Measurements from ENCODE around the gene PTGDS. TPM values are rescaled to one million over a fixed set of nuclear protein-coding genes. Genes with fewer than 3 reads are reported as not detected.
A peak's percentile ranks its signal among the peaks of the same experiment; 100 is the strongest.

The PTGDS gene
- polyA plus RNA-seq, 4 donors: 0.86 to 38.0 (median 19.4) TPM

DNA sequence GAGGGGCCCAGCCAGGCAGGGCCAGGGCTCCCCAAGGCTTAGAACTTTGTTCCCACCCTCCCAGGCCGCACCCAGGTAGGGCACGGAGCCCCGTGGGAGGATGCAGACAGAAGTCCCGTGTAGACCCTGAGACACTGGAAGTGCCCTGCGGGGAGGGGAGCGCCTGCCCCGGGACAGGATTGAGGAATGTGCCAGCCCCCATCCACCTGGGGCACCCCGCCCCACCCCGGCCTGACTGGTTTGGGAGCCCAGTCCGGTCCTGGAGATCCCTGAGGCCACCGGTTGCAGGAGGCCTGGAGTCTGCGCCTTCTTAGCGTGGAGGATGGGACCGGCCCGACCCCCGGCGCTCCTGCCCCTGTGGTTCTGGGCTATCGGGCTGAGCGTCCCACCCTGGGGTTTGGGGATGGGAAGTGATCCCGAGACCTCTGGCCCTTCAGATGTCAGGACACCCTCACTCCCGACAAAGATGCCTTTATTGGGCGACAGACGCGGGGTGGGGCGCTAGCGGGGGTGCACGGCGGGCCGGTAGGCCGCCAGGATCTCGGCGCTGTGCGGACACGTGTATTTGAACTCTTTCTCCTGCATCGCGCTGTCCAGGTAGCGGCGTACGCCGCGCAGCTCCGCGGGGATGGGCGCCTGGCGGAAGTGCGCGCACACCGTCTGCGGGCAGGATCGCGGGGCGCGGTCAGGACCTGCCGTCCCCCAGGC lies 17.0 kb downstream of the PTGDS start:
- Histone ChIP-seq H3K4me1 (ENCODE audit: control insufficient read depth in 3 of 3, insufficient read depth in 2 of 3, low read depth in 1 of 3, low read length in 2 of 3) (peaks cover 2 to 48% (median 11%) of the 10 kb centered on the region in 3 donors), H3K27me3 (ENCODE audit: control insufficient read depth in 3 of 3, insufficient read depth in 3 of 3, low read length in 3 of 3) (peaks cover 0 to 42% (median 0%) of the 10 kb centered on the region in 3 donors), H3K4me3 (ENCODE audit: low read depth in 1 of 3, low read length in 3 of 3) (no peak overlapping the region), H3K9me3 (ENCODE audit: control insufficient read depth in 2 of 2, insufficient read depth in 1 of 2, low read depth in 1 of 2, low read length in 1 of 2) (peaks cover 0 to 12% of the 10 kb centered on the region in 2 donors), H3K27ac (ENCODE audit: low read depth in 1 of 3, low read length in 2 of 3) (no peak overlapping the region), H3K36me3 (ENCODE audit: control insufficient read depth in 3 of 3, insufficient read depth in 2 of 3, low read depth in 1 of 3, low read length in 3 of 3) (peaks cover 0 to 13% (median 0%) of the 10 kb centered on the region in 3 donors)
- 51 to 65% (median 64%) methylated on average over 47 to 54 of the region's 54 CpGs for WGBS, 3 donors
- DNase-seq (no peak), FAIRE-seq (no peak)

DNA sequence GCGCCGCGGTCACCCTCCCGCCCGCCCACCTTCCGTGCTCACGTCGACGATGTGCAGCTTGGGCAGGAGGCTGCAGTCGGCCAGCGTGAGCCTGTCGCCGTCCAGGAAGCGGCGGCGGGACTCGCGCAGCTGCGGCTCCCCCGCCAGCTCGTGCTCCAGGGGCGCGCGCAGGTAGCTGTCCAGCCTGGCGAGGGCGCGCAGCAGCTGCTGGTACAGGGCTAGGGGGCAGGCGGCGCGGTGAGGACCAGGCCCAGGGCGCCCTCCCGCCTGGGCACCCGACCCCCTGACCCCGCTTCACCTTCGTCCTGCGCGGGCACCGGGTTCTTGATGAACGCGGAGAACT lies 17.6 kb downstream of the PTGDS start:
- Histone ChIP-seq H3K27ac (ENCODE audit: low read depth in 1 of 3, low read length in 2 of 3) (no peak overlapping the region), H3K4me3 (ENCODE audit: low read depth in 1 of 3, low read length in 3 of 3) (no peak overlapping the region)
- peak; percentile 16 to 53 for DNase-seq

DNA sequence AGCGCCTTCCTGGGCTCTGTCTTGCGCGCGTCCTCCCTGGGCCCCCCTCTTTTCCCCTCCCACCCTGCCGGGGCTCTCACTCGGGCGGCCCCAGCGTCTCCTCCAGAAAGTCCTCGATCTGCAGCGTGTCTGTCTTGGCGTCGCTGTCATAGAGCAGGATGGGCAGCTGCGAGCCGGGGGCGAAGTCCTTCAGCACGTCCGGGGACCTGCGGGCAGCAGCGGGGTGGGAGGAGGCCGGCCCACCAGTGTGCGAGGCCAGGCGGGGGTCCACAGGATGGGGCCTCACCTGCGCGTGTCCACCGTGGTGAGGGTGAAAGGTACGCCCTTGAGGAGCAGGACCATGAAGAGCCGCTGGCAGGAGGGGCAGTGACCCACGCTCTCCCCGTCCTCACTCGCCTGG lies 18.1 kb downstream of the PTGDS start:
- WGBS, 3 donors: 12 to 28% (median 23%) methylated on average over 27 to 30 of the region's 30 CpGs
- Histone ChIP-seq H3K27me3 (ENCODE audit: control insufficient read depth in 3 of 3, insufficient read depth in 3 of 3, low read length in 3 of 3) (peaks cover 0 to 42% (median 0%) of the 10 kb centered on the region in 3 donors), H3K4me1 (ENCODE audit: control insufficient read depth in 3 of 3, insufficient read depth in 2 of 3, low read depth in 1 of 3, low read length in 2 of 3) (peaks cover 2 to 48% (median 11%) of the 10 kb centered on the region in 3 donors), H3K4me3 (ENCODE audit: low read depth in 1 of 3, low read length in 3 of 3) (no peak overlapping the region), H3K36me3 (ENCODE audit: control insufficient read depth in 3 of 3, insufficient read depth in 2 of 3, low read depth in 1 of 3, low read length in 3 of 3) (peaks cover 0 to 13% (median 0%) of the 10 kb centered on the region in 3 donors), H3K9me3 (ENCODE audit: control insufficient read depth in 2 of 2, insufficient read depth in 1 of 2, low read depth in 1 of 2, low read length in 1 of 2) (peaks cover 0 to 10% of the 10 kb centered on the region in 2 donors), H3K27ac (ENCODE audit: low read depth in 1 of 3, low read length in 2 of 3) (no peak overlapping the region)
- DNase-seq: peak; percentile 12 to 40
- no peak for FAIRE-seq

More for the DNA sequence above, 17.6 kb downstream of the PTGDS start:
- FAIRE-seq: no peak
- Histone ChIP-seq H3K4me1 (ENCODE audit: control insufficient read depth in 3 of 3, insufficient read depth in 2 of 3, low read depth in 1 of 3, low read length in 2 of 3) (peaks cover 2 to 48% (median 11%) of the 10 kb centered on the region in 3 donors), H3K36me3 (ENCODE audit: control insufficient read depth in 3 of 3, insufficient read depth in 2 of 3, low read depth in 1 of 3, low read length in 3 of 3) (peaks cover 0 to 13% (median 0%) of the 10 kb centered on the region in 3 donors), H3K27me3 (ENCODE audit: control insufficient read depth in 3 of 3, insufficient read depth in 3 of 3, low read length in 3 of 3) (peaks cover 0 to 42% (median 0%) of the 10 kb centered on the region in 3 donors), H3K9me3 (ENCODE audit: control insufficient read depth in 2 of 2, insufficient read depth in 1 of 2, low read depth in 1 of 2, low read length in 1 of 2) (peaks cover 0 to 12% of the 10 kb centered on the region in 2 donors)
- WGBS, 3 donors: 27 to 35% (median 33%) methylated on average over 29 to 40 of the region's 40 CpGs

- FAIRE-seq (no peak), DNase-seq (peak in 1 of 2 donors; percentile 41)
- Histone ChIP-seq H3K4me3 (ENCODE audit: low read depth in 1 of 3, low read length in 3 of 3) (peak overlapping the region in 1 of 3 donors; percentile 30), H3K27ac (ENCODE audit: low read depth in 1 of 3, low read length in 2 of 3) (peak overlapping the region in 2 of 3 donors; percentile 63 to 69), H3K36me3 (ENCODE audit: control insufficient read depth in 3 of 3, insufficient read depth in 2 of 3, low read depth in 1 of 3, low read length in 3 of 3) (peaks cover 0 to 13% (median 0%) of the 10 kb centered on the region in 3 donors), H3K4me1 (ENCODE audit: control insufficient read depth in 3 of 3, insufficient read depth in 2 of 3, low read depth in 1 of 3, low read length in 2 of 3) (peaks cover 2 to 48% (median 11%) of the 10 kb centered on the region in 3 donors), H3K27me3 (ENCODE audit: control insufficient read depth in 3 of 3, insufficient read depth in 3 of 3, low read length in 3 of 3) (peaks cover 0 to 42% (median 0%) of the 10 kb centered on the region in 3 donors), H3K9me3 (ENCODE audit: control insufficient read depth in 2 of 2, insufficient read depth in 1 of 2, low read depth in 1 of 2, low read length in 1 of 2) (peaks cover 0 to 5% of the 10 kb centered on the region in 2 donors)
- 10 to 21% (median 16%) methylated on average over 12 of the region's 12 CpGs for WGBS, 3 donors
These were observed 18.5 kb downstream of the PTGDS start for GRCh38 chr9:136995772-136996311.

DNA sequence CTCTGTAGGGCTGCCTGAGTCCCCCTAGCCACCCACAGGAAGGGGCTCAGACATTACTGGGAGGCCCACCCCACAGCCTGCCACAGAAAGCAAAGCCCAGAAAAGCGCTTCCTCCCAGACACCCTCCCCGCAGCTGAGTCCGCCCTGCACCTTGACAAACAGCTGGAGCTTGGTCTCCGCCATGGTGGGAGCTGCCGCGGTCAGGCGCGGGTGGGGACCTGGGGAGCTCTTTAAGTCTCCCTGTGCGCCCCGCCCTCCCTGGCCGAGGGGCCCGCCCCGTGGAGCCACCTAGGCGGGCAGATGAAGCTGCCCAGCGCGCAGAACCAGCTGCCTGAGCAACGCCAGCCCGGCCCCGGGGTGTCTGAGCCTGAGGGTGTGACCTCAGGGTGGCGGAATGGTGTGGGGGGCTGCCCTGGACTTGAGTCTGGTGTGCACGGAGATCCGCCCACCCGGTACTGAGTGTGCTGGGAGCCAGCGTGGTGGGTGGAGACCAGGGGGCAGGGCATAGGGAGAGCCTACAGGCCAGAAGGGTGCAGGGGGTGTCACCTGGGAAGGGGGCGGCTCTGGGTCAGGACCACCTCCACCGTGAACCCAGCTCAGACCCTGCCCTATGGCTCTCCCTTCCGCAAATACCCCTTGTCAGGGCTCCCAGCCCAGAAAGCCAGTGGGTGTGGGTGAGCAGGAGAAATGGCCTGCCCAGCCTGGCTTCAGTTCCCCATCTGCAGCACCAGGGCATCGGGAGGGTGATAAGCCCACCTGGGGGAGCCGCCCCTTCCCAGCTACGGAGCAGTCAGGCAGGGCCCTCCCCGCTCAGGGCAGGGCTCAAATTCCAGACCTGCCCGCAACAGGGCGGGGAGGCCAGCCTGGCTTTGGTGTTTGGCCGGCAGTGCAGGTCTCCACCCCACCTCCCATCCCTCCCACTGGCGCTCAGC lies 19.3 kb downstream of the PTGDS start, which contains the start of gene CLIC3:
CLIC3 (minus strand) TSS at position 208 of the 932 bp plus-strand sequence; CDS start at position 183, 25 bp downstream.
- Histone ChIP-seq H3K9me3 (ENCODE audit: control insufficient read depth in 2 of 2, insufficient read depth in 1 of 2, low read depth in 1 of 2, low read length in 1 of 2) (no peaks in the 10 kb centered on the region), H3K4me1 (ENCODE audit: control insufficient read depth in 3 of 3, insufficient read depth in 2 of 3, low read depth in 1 of 3, low read length in 2 of 3) (peaks cover 2 to 48% (median 11%) of the 10 kb centered on the region in 3 donors), H3K27me3 (ENCODE audit: control insufficient read depth in 3 of 3, insufficient read depth in 3 of 3, low read length in 3 of 3) (peaks cover 0 to 42% (median 0%) of the 10 kb centered on the region in 3 donors), H3K36me3 (ENCODE audit: control insufficient read depth in 3 of 3, insufficient read depth in 2 of 3, low read depth in 1 of 3, low read length in 3 of 3) (peaks cover 0 to 13% (median 0%) of the 10 kb centered on the region in 3 donors), H3K4me3 (ENCODE audit: low read depth in 1 of 3, low read length in 3 of 3) (peak within 1 kb of the TSS in 2 of 3 donors; percentile 19 to 30), H3K27ac (ENCODE audit: low read depth in 1 of 3, low read length in 2 of 3) (peak within 1 kb of the TSS in 2 of 3 donors; percentile 66 to 69)
- 5 to 17% (median 9%) methylated on average over 29 to 35 of the region's 35 CpGs for WGBS, 3 donors
- DNase-seq: peak; percentile 51 to 60
- FAIRE-seq: no peak

DNA sequence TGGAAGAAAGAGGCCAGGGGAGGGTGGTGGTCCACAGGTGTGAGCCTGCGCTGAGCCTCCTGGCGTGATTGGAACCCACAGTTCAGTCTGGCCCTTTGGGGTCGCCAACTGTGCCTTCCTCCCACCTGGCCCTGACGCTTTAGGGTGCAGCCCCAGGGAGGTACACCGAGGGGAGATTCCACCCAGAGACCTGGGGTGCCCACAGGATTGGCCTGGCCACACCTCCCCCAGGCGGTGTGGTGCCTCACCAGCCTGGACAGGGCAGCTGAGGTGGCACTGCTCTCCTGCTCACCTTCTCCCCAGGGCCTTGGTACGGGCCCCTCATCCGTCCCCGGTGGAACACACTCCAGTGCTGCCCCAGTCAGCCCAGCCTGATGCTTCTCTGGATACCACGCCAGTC lies 20.1 kb downstream of the PTGDS start:
- peaks cover 0 to 13% (median 0%) of the 10 kb centered on the region in 3 donors for H3K36me3 ChIP-seq (ENCODE audit: control insufficient read depth in 3 of 3, insufficient read depth in 2 of 3, low read depth in 1 of 3, low read length in 3 of 3)
- H3K27ac ChIP-seq (ENCODE audit: low read depth in 1 of 3, low read length in 2 of 3): peak overlapping the region in 2 of 3 donors; percentile 28 to 66
- DNase-seq: no peak
- no peaks in the 10 kb centered on the region for H3K9me3 ChIP-seq (ENCODE audit: control insufficient read depth in 2 of 2, insufficient read depth in 1 of 2, low read depth in 1 of 2, low read length in 1 of 2)
- no peak for FAIRE-seq
- H3K4me1 ChIP-seq (ENCODE audit: control insufficient read depth in 3 of 3, insufficient read depth in 2 of 3, low read depth in 1 of 3, low read length in 2 of 3): peaks cover 2 to 48% (median 11%) of the 10 kb centered on the region in 3 donors
- H3K27me3 ChIP-seq (ENCODE audit: control insufficient read depth in 3 of 3, insufficient read depth in 3 of 3, low read length in 3 of 3): peaks cover 0 to 42% (median 0%) of the 10 kb centered on the region in 3 donors
- H3K4me3 ChIP-seq (ENCODE audit: low read depth in 1 of 3, low read length in 3 of 3): peak overlapping the region in 1 of 3 donors; percentile 30
- WGBS, 3 donors: 41 to 70% (median 49%) methylated on average over 10 of the region's 10 CpGs

DNA sequence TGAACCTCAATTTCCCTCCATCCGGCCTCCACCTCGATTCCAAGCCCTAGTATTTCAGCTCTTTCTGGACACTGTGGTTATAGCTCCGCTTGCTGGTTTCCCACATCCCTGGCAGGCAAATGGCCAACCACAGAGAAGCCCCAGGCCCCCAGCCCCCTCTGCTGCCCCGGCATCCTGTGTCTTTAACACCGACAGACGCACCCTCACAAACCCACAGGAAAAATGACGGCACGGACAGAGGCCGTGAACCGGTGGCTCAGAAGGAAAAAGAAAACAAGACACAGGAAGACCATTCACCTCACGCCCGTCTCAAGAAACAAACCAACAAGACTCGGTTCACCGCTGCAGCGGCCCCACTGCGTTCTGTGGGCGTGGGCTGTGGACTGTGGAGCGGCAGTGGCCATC lies 20.5 kb downstream of the PTGDS start:
- no peak for FAIRE-seq
- H3K27me3 ChIP-seq (ENCODE audit: control insufficient read depth in 3 of 3, insufficient read depth in 3 of 3, low read length in 3 of 3): peaks cover 0 to 42% (median 0%) of the 10 kb centered on the region in 3 donors
- peaks cover 0 to 13% (median 0%) of the 10 kb centered on the region in 3 donors for H3K36me3 ChIP-seq (ENCODE audit: control insufficient read depth in 3 of 3, insufficient read depth in 2 of 3, low read depth in 1 of 3, low read length in 3 of 3)
- H3K9me3 ChIP-seq (ENCODE audit: control insufficient read depth in 2 of 2, insufficient read depth in 1 of 2, low read depth in 1 of 2, low read length in 1 of 2): no peaks in the 10 kb centered on the region
- peaks cover 2 to 43% (median 11%) of the 10 kb centered on the region in 3 donors for H3K4me1 ChIP-seq (ENCODE audit: control insufficient read depth in 3 of 3, insufficient read depth in 2 of 3, low read depth in 1 of 3, low read length in 2 of 3)
- no peak overlapping the region for H3K4me3 ChIP-seq (ENCODE audit: low read depth in 1 of 3, low read length in 3 of 3)
- H3K27ac ChIP-seq (ENCODE audit: low read depth in 1 of 3, low read length in 2 of 3): peak overlapping the region in 2 of 3 donors; percentile 28 to 66
- 51 to 73% (median 55%) methylated on average over 18 of the region's 18 CpGs for WGBS, 3 donors
- DNase-seq: peak in 1 of 2 donors; percentile 28

Data from small intestine (tissue), 7 donors.